ENCODE measurements around the gene PELI2.

DNA sequence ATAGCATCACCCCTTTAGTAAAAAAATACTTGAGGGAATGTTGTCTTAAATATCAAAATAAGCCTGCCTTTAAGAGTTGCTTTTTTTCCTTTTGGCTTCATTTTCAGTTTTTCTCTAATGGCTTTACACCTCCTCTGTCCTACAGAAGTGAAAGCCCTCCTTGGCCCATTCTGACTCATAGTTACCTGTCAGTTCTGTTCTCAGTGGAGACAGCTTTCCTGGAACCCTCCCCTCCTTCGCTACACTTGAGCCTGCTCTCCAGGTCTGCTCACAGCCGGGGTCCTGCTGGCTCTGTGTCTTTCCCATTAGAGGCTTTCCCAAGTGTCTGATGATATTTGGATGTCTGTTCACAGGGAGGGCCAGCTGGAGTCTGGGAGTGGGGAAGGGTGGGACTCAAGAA, 84.0 kb downstream of the PELI2 start:
- no peak for TF ChIP-seq POLR2A (IDR thresholded peaks at IDR 0.05)
- no peak for TF ChIP-seq CTCF (IDR thresholded peaks at IDR 0.05)
